Ishikawa (cell line): Measurements from ENCODE around the gene SCP2D1.

Experiments
- CEBPB ChIP-seq: IDR thresholded peaks from 2 replicates; pipeline ENCODE4 v1.6.1; 2012
- CREB1 ChIP-seq: IDR thresholded peaks from 2 replicates; pipeline ENCODE4 v1.6.1; 2012; ENCODE audit warnings: low read depth
- EGR1 ChIP-seq: IDR thresholded peaks from 2 replicates; pipeline ENCODE4 v1.6.1; 2012
- EP300 ChIP-seq: IDR thresholded peaks from 2 replicates; pipeline ENCODE4 v1.6.1; 2012; ENCODE audit warnings: borderline replicate concordance
- FOXM1 ChIP-seq: IDR thresholded peaks from 2 replicates; pipeline ENCODE4 v1.6.1; 2012; ENCODE audit warnings: low read depth, borderline replicate concordance
- MAX ChIP-seq: IDR thresholded peaks from 2 replicates; pipeline ENCODE4 v1.6.1; 2012
- NFIC ChIP-seq: IDR thresholded peaks from 2 replicates; pipeline ENCODE4 v1.6.1; 2012
- RAD21 ChIP-seq: IDR thresholded peaks from 2 replicates; pipeline ENCODE4 v1.6.1; 2012; ENCODE audit warnings: low read depth
- TAF1 ChIP-seq: IDR thresholded peaks from 2 replicates; pipeline ENCODE4 v1.6.1; 2012; ENCODE audit warnings: low read depth, mild to moderate bottlenecking
- TCF12 ChIP-seq: IDR thresholded peaks from 2 replicates; pipeline ENCODE4 v1.6.1; 2012; ENCODE audit warnings: low read depth
- TEAD4 ChIP-seq: IDR thresholded peaks from 2 replicates; pipeline ENCODE4 v1.6.1; 2012
- YY1 ChIP-seq: IDR thresholded peaks from 2 replicates; pipeline ENCODE4 v1.6.1; 2012; ENCODE audit warnings: low read depth
- ZBTB7A ChIP-seq: IDR thresholded peaks from 2 replicates; pipeline ENCODE4 v1.6.1; 2012; ENCODE audit warnings: low read depth
- TF ChIP-seq, protein P1 (sequence below): IDR thresholded peaks from 2 replicates; pipeline ENCODE4 v1.6.1; 2012; ENCODE audit warnings: low read depth, mild to moderate bottlenecking
- TF ChIP-seq, protein P2 (sequence below): IDR thresholded peaks from 2 replicates; pipeline ENCODE4 v1.6.1; 2012

The SCP2D1 gene

DNA sequence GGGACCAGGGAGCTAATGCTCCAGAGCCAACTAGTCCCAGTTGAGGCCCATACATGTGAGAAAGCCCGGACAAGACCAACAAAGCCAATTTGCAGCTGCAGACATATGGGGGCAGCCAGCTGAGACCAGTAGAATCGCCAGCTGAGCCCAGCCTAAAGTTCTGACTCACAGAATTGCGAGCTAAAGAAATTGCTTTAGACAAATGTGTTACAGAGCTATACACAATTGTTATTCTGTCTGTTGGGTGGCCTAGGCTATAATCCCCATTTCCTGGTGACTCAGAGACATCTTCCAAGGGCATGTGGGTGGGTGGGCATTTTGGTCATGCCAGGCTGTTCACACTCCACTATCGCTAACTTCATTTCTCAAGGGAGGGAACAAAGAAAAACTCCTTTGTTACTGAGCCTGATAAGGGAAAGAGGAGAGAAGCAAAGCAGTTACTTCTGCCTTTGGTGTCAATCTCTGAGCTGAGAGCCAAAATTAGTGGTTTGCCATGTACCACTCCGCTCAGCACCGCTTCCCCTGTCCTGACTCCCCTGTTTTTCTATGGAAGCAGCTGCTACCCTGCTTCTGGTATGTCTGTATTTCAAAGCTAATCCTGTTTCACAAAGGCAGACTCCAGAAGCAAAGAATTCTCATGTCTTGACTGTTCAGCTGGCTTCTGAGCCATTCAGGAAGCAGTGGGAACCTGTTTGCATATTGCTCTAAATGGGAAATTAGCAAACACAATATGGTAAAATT is 26.1 kb downstream of the SCP2D1 start:
- TF ChIP-seq TAF1 (no peak), EP300 (no peak), TCF12 (no peak), EGR1 (no peak)

GRCh38 chr20:18840248-18840645 is 26.7 kb downstream of the SCP2D1 start:
- no peak for TF ChIP-seq YY1
- TF ChIP-seq TCF12: no peak
- TF ChIP-seq, protein P1, sequence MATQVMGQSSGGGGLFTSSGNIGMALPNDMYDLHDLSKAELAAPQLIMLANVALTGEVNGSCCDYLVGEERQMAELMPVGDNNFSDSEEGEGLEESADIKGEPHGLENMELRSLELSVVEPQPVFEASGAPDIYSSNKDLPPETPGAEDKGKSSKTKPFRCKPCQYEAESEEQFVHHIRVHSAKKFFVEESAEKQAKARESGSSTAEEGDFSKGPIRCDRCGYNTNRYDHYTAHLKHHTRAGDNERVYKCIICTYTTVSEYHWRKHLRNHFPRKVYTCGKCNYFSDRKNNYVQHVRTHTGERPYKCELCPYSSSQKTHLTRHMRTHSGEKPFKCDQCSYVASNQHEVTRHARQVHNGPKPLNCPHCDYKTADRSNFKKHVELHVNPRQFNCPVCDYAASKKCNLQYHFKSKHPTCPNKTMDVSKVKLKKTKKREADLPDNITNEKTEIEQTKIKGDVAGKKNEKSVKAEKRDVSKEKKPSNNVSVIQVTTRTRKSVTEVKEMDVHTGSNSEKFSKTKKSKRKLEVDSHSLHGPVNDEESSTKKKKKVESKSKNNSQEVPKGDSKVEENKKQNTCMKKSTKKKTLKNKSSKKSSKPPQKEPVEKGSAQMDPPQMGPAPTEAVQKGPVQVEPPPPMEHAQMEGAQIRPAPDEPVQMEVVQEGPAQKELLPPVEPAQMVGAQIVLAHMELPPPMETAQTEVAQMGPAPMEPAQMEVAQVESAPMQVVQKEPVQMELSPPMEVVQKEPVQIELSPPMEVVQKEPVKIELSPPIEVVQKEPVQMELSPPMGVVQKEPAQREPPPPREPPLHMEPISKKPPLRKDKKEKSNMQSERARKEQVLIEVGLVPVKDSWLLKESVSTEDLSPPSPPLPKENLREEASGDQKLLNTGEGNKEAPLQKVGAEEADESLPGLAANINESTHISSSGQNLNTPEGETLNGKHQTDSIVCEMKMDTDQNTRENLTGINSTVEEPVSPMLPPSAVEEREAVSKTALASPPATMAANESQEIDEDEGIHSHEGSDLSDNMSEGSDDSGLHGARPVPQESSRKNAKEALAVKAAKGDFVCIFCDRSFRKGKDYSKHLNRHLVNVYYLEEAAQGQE: no peak
- no peak for TF ChIP-seq CREB1
- no peak for TF ChIP-seq RAD21

DNA sequence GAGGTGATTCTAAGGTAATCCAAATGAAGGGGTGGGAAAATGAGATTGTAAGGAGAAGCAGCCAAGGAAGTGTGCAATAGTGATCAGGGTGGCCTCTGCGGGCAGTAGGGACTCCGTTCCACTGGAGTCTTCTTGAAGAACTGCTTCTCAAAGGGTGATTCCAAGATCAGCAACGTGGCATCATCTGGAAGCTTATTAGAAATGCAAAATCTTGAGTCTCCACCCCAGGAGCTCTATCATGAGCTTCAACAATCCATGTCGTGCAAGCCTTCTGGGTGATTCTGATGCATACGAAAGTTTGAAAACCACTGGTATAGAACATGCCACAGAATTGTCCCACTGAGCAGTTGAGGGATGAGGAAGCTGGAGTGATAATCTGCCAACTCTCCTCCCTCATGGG is 31.4 kb downstream of the SCP2D1 start:
- TF ChIP-seq YY1: no peak
- TF ChIP-seq MAX: no peak
- TF ChIP-seq TEAD4: no peak
- no peak for TF ChIP-seq CEBPB
- no peak for TF ChIP-seq EP300
- TF ChIP-seq TCF12: no peak
- no peak for TF ChIP-seq FOXM1
- TF ChIP-seq EGR1: no peak
- TF ChIP-seq TAF1: no peak
- TF ChIP-seq, protein P2, sequence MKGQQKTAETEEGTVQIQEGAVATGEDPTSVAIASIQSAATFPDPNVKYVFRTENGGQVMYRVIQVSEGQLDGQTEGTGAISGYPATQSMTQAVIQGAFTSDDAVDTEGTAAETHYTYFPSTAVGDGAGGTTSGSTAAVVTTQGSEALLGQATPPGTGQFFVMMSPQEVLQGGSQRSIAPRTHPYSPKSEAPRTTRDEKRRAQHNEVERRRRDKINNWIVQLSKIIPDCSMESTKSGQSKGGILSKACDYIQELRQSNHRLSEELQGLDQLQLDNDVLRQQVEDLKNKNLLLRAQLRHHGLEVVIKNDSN: no peak
- TF ChIP-seq NFIC: no peak
- no peak for TF ChIP-seq CREB1
- no peak for TF ChIP-seq ZBTB7A
- no peak for TF ChIP-seq RAD21
- TF ChIP-seq, protein P1: no peak

- TF ChIP-seq TCF12: no peak
- no peak for TF ChIP-seq TEAD4
- no peak for TF ChIP-seq NFIC
- TF ChIP-seq CREB1: no peak
- TF ChIP-seq RAD21: no peak
- TF ChIP-seq TAF1: no peak
- no peak for TF ChIP-seq FOXM1
- no peak for TF ChIP-seq MAX
- no peak for TF ChIP-seq EP300
These were observed 33.7 kb downstream of the SCP2D1 start for GRCh38 chr20:18847226-18847755.

GRCh38 chr20:18849131-18849530 is 35.5 kb downstream of the SCP2D1 start:
- TF ChIP-seq EGR1 (no peak), TEAD4 (no peak), YY1 (no peak), CREB1 (no peak), RAD21 (no peak), FOXM1 (no peak)

GRCh38 chr20:18851629-18852028 is 38.0 kb downstream of the SCP2D1 start:
- no peak for TF ChIP-seq YY1
- TF ChIP-seq, protein P2: no peak
- no peak for TF ChIP-seq TEAD4
- TF ChIP-seq TAF1: no peak
- no peak for TF ChIP-seq EP300
- TF ChIP-seq MAX: no peak
- no peak for TF ChIP-seq EGR1
- no peak for TF ChIP-seq RAD21
- TF ChIP-seq FOXM1: no peak
- TF ChIP-seq NFIC: no peak
- no peak for TF ChIP-seq CEBPB
- no peak for TF ChIP-seq CREB1
- TF ChIP-seq, protein P1: no peak
- TF ChIP-seq TCF12: no peak
- TF ChIP-seq ZBTB7A: no peak
